ENCODE data around the gene CD248. TPM values are rescaled to one million over a fixed set of nuclear protein-coding genes. Genes with fewer than 3 reads are reported as not detected.

Gene CD248
- total and polyA plus RNA-seq, 9 donors: 4.9 to 47.9 (median 17.2) TPM

DNA sequence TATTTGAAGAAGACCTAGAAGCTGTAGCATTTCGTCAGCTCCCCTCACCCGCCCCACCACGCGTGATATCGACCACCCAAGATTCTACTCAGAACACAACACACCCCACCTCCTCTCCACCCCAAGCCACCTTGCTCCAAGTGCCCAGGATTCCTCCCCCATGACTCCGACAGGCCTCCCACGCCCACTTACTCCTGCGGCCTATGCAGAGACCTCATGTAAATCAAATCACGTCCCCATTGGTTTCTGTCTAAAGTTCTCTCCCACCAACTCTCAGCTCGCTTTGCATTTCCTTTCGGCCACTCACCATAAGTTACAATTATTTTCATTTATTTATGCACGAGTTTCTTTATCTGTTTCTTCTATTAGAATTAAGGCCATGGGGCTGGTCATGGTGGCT is 14.2 kb downstream of the CD248 start:
- no peak for TF ChIP-seq CTCF (IDR thresholded peaks at IDR 0.05)
- 53 to 63% (median 56%) methylated on average over 12 of the region's 12 CpGs for WGBS, 3 donors
- Histone ChIP-seq H3K27ac (no peak overlapping the region), H3K27me3 (no peaks in the 10 kb centered on the region), H3K4me1 (ENCODE audit: insufficient read depth) (no peaks in the 10 kb centered on the region), H3K36me3 (no peaks in the 10 kb centered on the region), H3K4me3 (no peak overlapping the region), H3K9me3 (no peaks in the 10 kb centered on the region)
- DNase-seq: no peak
- intact Hi-C loops (cut with DNase I): loop anchor here in 1 of 4 donors (10.0 kb wide), 1 partner anchor 82 kb away; no protein-coding TSS in a partner anchor

- no peak for DNase-seq
- no peaks in the 10 kb centered on the region for H3K27me3 ChIP-seq
- TF ChIP-seq EP300 (IDR thresholded peaks at IDR 0.05): no peak
- TF ChIP-seq CTCF (IDR thresholded peaks at IDR 0.05): no peak
- no peak overlapping the region for H3K27ac ChIP-seq
- H3K9me3 ChIP-seq: no peaks in the 10 kb centered on the region
- WGBS, 3 donors: 39 to 48% (median 46%) methylated on average over 3 of the region's 3 CpGs
- no peak overlapping the region for H3K4me3 ChIP-seq
- H3K4me1 ChIP-seq (ENCODE audit: insufficient read depth): no peaks in the 10 kb centered on the region
- no peaks in the 10 kb centered on the region for H3K36me3 ChIP-seq
- intact Hi-C loops (cut with DNase I): no loop called here
Observed at GRCh38 chr11:66299186-66299585, 17.7 kb downstream of the CD248 start.

DNA sequence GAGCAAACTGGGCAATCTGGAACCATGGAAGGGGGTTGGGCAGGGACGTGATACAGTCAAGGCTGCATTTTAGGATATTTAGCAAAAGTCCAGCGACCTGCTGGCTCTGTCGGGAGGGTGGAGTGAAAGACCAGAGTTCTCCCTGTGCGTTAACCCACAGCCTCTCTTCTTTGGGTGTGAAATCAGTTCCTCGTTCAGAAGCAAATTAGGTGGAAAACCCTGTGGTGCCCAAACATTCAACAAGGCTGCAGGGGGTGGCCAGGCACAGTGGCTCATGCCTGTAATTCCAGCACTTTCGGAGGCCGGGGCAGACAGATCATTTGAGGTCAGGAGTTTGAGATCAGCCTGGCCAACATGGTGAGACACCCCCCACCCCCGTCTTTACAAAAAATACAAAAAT is 19.2 kb downstream of the CD248 start:
- intact Hi-C loops (cut with DNase I): no loop called here

GRCh38 chr11:66294626-66295620 is 21.9 kb downstream of the CD248 start:
- no peaks in the 10 kb centered on the region for H3K9me3 ChIP-seq
- intact Hi-C loops (cut with DNase I): no loop called here

More for the DNA sequence above, 19.2 kb downstream of the CD248 start:
- WGBS, 3 donors: 46 to 52% (median 48%) methylated on average over 8 of the region's 8 CpGs
- H3K9me3 ChIP-seq: no peaks in the 10 kb centered on the region
- no peak overlapping the region for H3K4me3 ChIP-seq
- no peaks in the 10 kb centered on the region for H3K27me3 ChIP-seq
- H3K27ac ChIP-seq: no peak overlapping the region
- H3K36me3 ChIP-seq: no peaks in the 10 kb centered on the region
- TF ChIP-seq EP300 (IDR thresholded peaks at IDR 0.05): no peak
- no peak for TF ChIP-seq POLR2A (IDR thresholded peaks at IDR 0.05)
- no peak for TF ChIP-seq CTCF (IDR thresholded peaks at IDR 0.05)
- no peak for DNase-seq
- H3K4me1 ChIP-seq (ENCODE audit: insufficient read depth): no peaks in the 10 kb centered on the region

More at GRCh38 chr11:66294626-66295620, 21.9 kb downstream of the CD248 start:
- Histone ChIP-seq H3K27me3 (no peaks in the 10 kb centered on the region), H3K4me1 (ENCODE audit: insufficient read depth) (peaks cover 4% of the 10 kb centered on the region), H3K27ac (no peak overlapping the region), H3K36me3 (no peaks in the 10 kb centered on the region), H3K4me3 (no peak overlapping the region)
- WGBS, 3 donors: 78 to 91% (median 86%) methylated on average over 97 to 123 of the region's 123 CpGs
- DNase-seq: peak in 1 of 5 donors; percentile 26
- TF ChIP-seq CTCF (IDR thresholded peaks at IDR 0.05) (no peak), POLR2A (IDR thresholded peaks at IDR 0.05) (no peak), EP300 (IDR thresholded peaks at IDR 0.05) (no peak)
